ENCODE results near the gene JAKMIP1.
A peak's percentile ranks its signal among the peaks of the same experiment; 100 is the strongest.

Gene JAKMIP1

GRCh38 chr4:6201580-6202091 lies 1.3 kb upstream of the JAKMIP1 start:
- no peak for DNase-seq (ENCODE audit: low read depth in 2 of 2)

GRCh38 chr4:6200922-6201362 lies 593 bp upstream of the JAKMIP1 start:
- no peak for DNase-seq (ENCODE audit: low read depth in 2 of 2)

- DNase-seq (ENCODE audit: low read depth in 2 of 2) = no peak
Measured at GRCh38 chr4:6199422-6199921, 877 bp downstream of the JAKMIP1 start.

- DNase-seq (ENCODE audit: low read depth in 2 of 2) = no peak
Measured at GRCh38 chr4:6198768-6199421, 1.5 kb downstream of the JAKMIP1 start.

GRCh38 chr4:6198278-6198677 lies 2.1 kb downstream of the JAKMIP1 start:
- DNase-seq (ENCODE audit: low read depth in 2 of 2) = peak; percentile 52 to 57

- no peak for DNase-seq (ENCODE audit: low read depth in 2 of 2)
Measured at GRCh38 chr4:6197433-6198174, 2.7 kb downstream of the JAKMIP1 start.

- no peak for DNase-seq (ENCODE audit: low read depth in 2 of 2)
Measured at GRCh38 chr4:6196871-6197270, 3.5 kb downstream of the JAKMIP1 start.

- no peak for DNase-seq (ENCODE audit: low read depth in 2 of 2)
Measured at GRCh38 chr4:6196324-6196723, 4.0 kb downstream of the JAKMIP1 start.

- DNase-seq (ENCODE audit: low read depth in 2 of 2) = no peak
Measured at GRCh38 chr4:6195602-6196319, 4.6 kb downstream of the JAKMIP1 start.

- no peak for DNase-seq (ENCODE audit: low read depth in 2 of 2)
Measured at GRCh38 chr4:6194458-6195195, 5.7 kb downstream of the JAKMIP1 start.

- no peak for DNase-seq (ENCODE audit: low read depth in 2 of 2)
Measured at GRCh38 chr4:6193399-6193798, 7.0 kb downstream of the JAKMIP1 start.

GRCh38 chr4:6192245-6192644 lies 8.1 kb downstream of the JAKMIP1 start:
- no peak for DNase-seq (ENCODE audit: low read depth in 2 of 2)

- DNase-seq (ENCODE audit: low read depth in 2 of 2) = no peak
Measured at GRCh38 chr4:6191448-6192130, 8.8 kb downstream of the JAKMIP1 start.

- no peak for DNase-seq (ENCODE audit: low read depth in 2 of 2)
Measured at GRCh38 chr4:6190486-6190885, 9.9 kb downstream of the JAKMIP1 start.

- DNase-seq (ENCODE audit: low read depth in 2 of 2) = no peak
Measured at GRCh38 chr4:6189511-6189910, 10.8 kb downstream of the JAKMIP1 start.

- no peak for DNase-seq (ENCODE audit: low read depth in 2 of 2)
Measured at GRCh38 chr4:6188687-6189305, 11.6 kb downstream of the JAKMIP1 start.

GRCh38 chr4:6184169-6184568 lies 16.2 kb downstream of the JAKMIP1 start:
- DNase-seq (ENCODE audit: low read depth in 2 of 2) = no peak

GRCh38 chr4:6183740-6184139 lies 16.6 kb downstream of the JAKMIP1 start:
- no peak for DNase-seq (ENCODE audit: low read depth in 2 of 2)

GRCh38 chr4:6182376-6183280 lies 17.7 kb downstream of the JAKMIP1 start:
- DNase-seq (ENCODE audit: low read depth in 2 of 2) = no peak

Data from stimulated activated CD4-positive, alpha-beta T cell treated with anti-CD3 and anti-CD28 coated beads, Interleukin-15, amount 100 ng/mL, for 48 hours (primary cell).